Activated T-helper 17 cell treated with anti-CD3 and anti-CD28 coated beads, Interleukin-2, amount 50 U/mL, for 72 hours (primary cell): Measurements from ENCODE around the gene GSTP1. TPM values are rescaled to one million over a fixed set of nuclear protein-coding genes. Genes with fewer than 3 reads are reported as not detected.

Experiments
- ATAC-seq: fragments of 150-1000 bp; cut with Tn5 transposase; replicated peaks from 2 replicates; pipeline ENCODE4 v1.10.0; 2021; ENCODE audit warnings: mild to moderate bottlenecking, moderate library complexity
- H3K27ac Mint-ChIP-seq: one replicate; pipeline ENCODE4 v1.8.0; 2022; ENCODE audit warnings: mixed read lengths
- H3K27me3 Mint-ChIP-seq: one replicate; pipeline ENCODE4 v1.8.0; 2022; ENCODE audit warnings: mixed read lengths
- H3K36me3 Mint-ChIP-seq: one replicate; pipeline ENCODE4 v1.8.0; 2022; ENCODE audit warnings: low read depth, mild to moderate bottlenecking, mixed read lengths
- H3K4me1 Mint-ChIP-seq: one replicate; pipeline ENCODE4 v1.8.0; 2022; ENCODE audit warnings: mixed read lengths
- H3K4me3 Mint-ChIP-seq: one replicate; pipeline ENCODE4 v1.8.0; 2022; ENCODE audit warnings: mild to moderate bottlenecking, mixed read lengths
- H3K9me3 Mint-ChIP-seq: one replicate; pipeline ENCODE4 v1.8.0; 2022; ENCODE audit warnings: mixed read lengths
- total RNA-seq, 2 donors: library from RNA; stranded (reverse); gene quantifications; one replicate each; pipeline ENCODE4 v1.2.3, GENCODE V29; 2022

GSTP1 gene
- total RNA-seq, 2 donors from 2014 or later, result 187 to 394 TPM

GRCh38 chr11:67632175-67632981 lies 48.8 kb downstream of the GSTP1 start:
- Mint-ChIP-seq H3K27me3 (no peaks in the 10 kb centered on the region), H3K27ac (peak overlapping the region; percentile 43), H3K9me3 (no peaks in the 10 kb centered on the region), H3K4me1 (no peaks in the 10 kb centered on the region), H3K4me3 (peak overlapping the region; percentile 38), H3K36me3 (no peaks in the 10 kb centered on the region)
- ATAC-seq, result no peak

- Mint-ChIP-seq H3K4me3 (no peak overlapping the region), H3K36me3 (no peaks in the 10 kb centered on the region), H3K4me1 (no peaks in the 10 kb centered on the region), H3K27ac (no peak overlapping the region), H3K27me3 (no peaks in the 10 kb centered on the region), H3K9me3 (no peaks in the 10 kb centered on the region)
- no peak for ATAC-seq
Measured at GRCh38 chr11:67632982-67633755, 49.6 kb downstream of the GSTP1 start.

GRCh38 chr11:67633758-67634365 lies 50.2 kb downstream of the GSTP1 start:
- no peaks in the 10 kb centered on the region for H3K9me3 Mint-ChIP-seq
- H3K4me1 Mint-ChIP-seq, result no peaks in the 10 kb centered on the region
- H3K27me3 Mint-ChIP-seq, result peaks cover 3% of the 10 kb centered on the region
- H3K36me3 Mint-ChIP-seq, result no peaks in the 10 kb centered on the region
- no peak overlapping the region for H3K4me3 Mint-ChIP-seq
- H3K27ac Mint-ChIP-seq, result no peak overlapping the region
- no peak for ATAC-seq

DNA sequence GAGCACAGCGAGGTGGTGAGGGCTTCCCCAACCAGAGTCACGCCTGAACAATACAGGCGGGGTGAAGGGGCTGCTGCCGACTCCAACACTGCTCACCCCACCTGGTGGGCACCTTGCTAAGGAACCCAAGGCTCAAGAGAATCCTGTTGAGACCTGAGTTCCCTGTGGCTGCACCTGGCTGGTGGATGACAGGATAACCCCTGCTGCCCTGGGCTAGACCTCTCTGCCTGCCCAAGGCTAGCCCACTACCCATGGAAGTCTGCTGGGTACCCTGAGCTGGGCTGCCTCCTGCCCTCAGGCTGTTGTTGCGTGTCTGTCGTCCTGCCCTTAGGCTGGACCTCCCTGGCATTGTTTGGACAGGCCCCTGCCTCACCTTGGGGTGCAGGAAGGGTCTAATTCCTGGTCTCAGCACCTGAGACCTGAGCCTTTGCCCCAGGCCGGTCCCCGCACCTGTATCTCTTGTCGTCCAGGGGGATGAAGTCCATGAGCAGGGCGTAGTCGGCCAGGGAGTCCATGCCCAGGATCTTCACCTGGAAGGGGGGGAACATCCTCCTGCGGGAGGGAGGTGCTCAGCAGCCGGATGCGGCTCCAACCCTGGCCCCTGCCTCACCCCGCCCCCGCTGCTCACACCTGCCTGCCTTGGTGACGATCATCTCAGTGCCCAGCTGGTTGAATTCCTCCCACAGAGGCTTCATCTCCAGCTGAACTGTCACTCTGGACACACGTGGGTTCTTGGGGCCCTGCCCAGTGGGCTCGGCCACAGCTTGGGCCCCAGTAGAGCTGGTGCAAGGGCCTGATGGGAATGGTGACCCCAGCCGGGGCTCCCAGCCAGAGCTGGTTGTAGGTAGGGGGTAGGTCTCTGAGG lies 51.0 kb downstream of the GSTP1 start:
- Mint-ChIP-seq H3K27ac (no peak overlapping the region), H3K9me3 (no peaks in the 10 kb centered on the region), H3K27me3 (peaks cover 3% of the 10 kb centered on the region), H3K36me3 (no peaks in the 10 kb centered on the region), H3K4me3 (no peak overlapping the region), H3K4me1 (no peaks in the 10 kb centered on the region)
- no peak for ATAC-seq

GRCh38 chr11:67635231-67635521 lies 51.6 kb downstream of the GSTP1 start:
- H3K27me3 Mint-ChIP-seq, result peaks cover 3% of the 10 kb centered on the region
- H3K36me3 Mint-ChIP-seq, result no peaks in the 10 kb centered on the region
- H3K27ac Mint-ChIP-seq, result no peak overlapping the region
- no peak overlapping the region for H3K4me3 Mint-ChIP-seq
- ATAC-seq, result no peak
- no peaks in the 10 kb centered on the region for H3K4me1 Mint-ChIP-seq
- no peaks in the 10 kb centered on the region for H3K9me3 Mint-ChIP-seq

Other genes starting within 250 kb of the GSTP1 start
- 10 to 100 TPM; 32.4 to 60.2 TPM for gene POLD4, start 230.3 kb upstream of the GSTP1 start, total RNA-seq
- 1 to 10 TPM in 1 of 2 donors, under 1 TPM in 1; 0.22 to 1.1 TPM for gene CLCF1, start 210.2 kb upstream of the GSTP1 start, total RNA-seq
- gene RAD9A, start 191.8 kb upstream of the GSTP1 start, total RNA-seq, result 10 to 100 TPM; 32.0 to 37.5 TPM
- gene PPP1CA, start 182.0 kb upstream of the GSTP1 start, total RNA-seq, result 100 to 1,000 TPM; 220 to 322 TPM
- 100 to 1,000 TPM; 155 to 197 TPM for gene TBC1D10C, start 179.7 kb upstream of the GSTP1 start, total RNA-seq
- gene CARNS1, start 168.1 kb upstream of the GSTP1 start, total RNA-seq, result 10 to 100 TPM in 1 of 2 donors, 1 to 10 TPM in 1; 2.0 to 10.6 TPM
- 10 to 100 TPM; 62.3 to 63.0 TPM for gene RPS6KB2, start 155.3 kb upstream of the GSTP1 start, total RNA-seq
- 100 to 1,000 TPM; 112 to 228 TPM for gene PTPRCAP, start 146.1 kb upstream of the GSTP1 start, total RNA-seq
- 100 to 1,000 TPM; 303 to 326 TPM for gene CORO1B, start 140.3 kb upstream of the GSTP1 start, total RNA-seq
- gene GPR152, start 131.1 kb upstream of the GSTP1 start, total RNA-seq, result not detected
- 1 to 10 TPM in 1 of 2 donors, under 1 TPM in 1; 0.32 to 2.2 TPM for gene CABP4, start 128.5 kb upstream of the GSTP1 start, total RNA-seq
- 10 to 100 TPM; 30.0 to 83.0 TPM for gene TMEM134, start 114.6 kb upstream of the GSTP1 start, total RNA-seq
- 100 to 1,000 TPM; 152 to 186 TPM for gene AIP, start 100.8 kb upstream of the GSTP1 start, total RNA-seq
- gene PITPNM1, start 78.4 kb upstream of the GSTP1 start, total RNA-seq, result 100 to 1,000 TPM in 1 of 2 donors, 10 to 100 TPM in 1; 97.9 to 111 TPM
- 10 to 100 TPM; 65.0 to 71.7 TPM for gene CDK2AP2, start 75.7 kb upstream of the GSTP1 start, total RNA-seq
- not detected for gene CABP2, start 60.4 kb upstream of the GSTP1 start, total RNA-seq
- 100 to 1,000 TPM; 160 to 238 TPM for gene NDUFV1, start 23.1 kb downstream of the GSTP1 start, total RNA-seq
- 10 to 100 TPM; 12.0 to 23.1 TPM for gene NUDT8, start 46.1 kb downstream of the GSTP1 start, total RNA-seq
- not detected for gene TBX10, start 56.0 kb downstream of the GSTP1 start, total RNA-seq
- under 1 TPM in 1 of 2 donors, not detected in 1; 0.80 TPM for gene ACY3, start 66.9 kb downstream of the GSTP1 start, total RNA-seq
- gene ALDH3B2, start 90.8 kb downstream of the GSTP1 start, total RNA-seq, result not detected